Stimulated activated CD8-positive, alpha-beta memory T cell treated with anti-CD3 and anti-CD28 coated beads, Interleukin-7, amount 100 ng/mL, for 4 hours (primary cell): ENCODE results near the gene RNASET2.
"Not testable (repeated sequence)": the region's sequence is repeated elsewhere in the genome, so short reads cannot be mapped to it uniquely, and the experiment has no call there.

Source experiments
- DNase-seq, 2 donors: peaks; one replicate each; pipeline ENCODE4 v3.0.0-alpha.2; 2020; ENCODE audit warnings: low read depth in 2 of 2

The RNASET2 gene

DNA sequence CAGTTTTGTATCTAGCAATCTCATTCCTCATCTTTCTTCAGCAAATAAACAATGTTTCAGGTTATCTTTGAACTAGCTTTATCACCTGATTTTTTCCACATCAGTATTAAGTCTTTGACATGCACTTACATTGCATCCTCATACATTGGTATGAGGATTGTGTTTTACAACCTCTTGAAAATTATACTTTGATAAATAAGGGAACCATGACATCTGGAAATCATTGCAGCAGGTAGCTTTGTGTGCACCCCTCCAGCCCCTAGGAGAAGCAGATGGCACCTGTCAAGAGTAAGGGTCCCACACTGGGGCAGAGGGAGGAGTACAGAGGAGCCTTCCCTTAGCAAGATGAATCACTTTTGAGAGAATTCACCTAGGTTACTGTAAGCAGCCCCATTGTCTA, 13.7 kb upstream of the RNASET2 start:
- DNase-seq = no peak

DNA sequence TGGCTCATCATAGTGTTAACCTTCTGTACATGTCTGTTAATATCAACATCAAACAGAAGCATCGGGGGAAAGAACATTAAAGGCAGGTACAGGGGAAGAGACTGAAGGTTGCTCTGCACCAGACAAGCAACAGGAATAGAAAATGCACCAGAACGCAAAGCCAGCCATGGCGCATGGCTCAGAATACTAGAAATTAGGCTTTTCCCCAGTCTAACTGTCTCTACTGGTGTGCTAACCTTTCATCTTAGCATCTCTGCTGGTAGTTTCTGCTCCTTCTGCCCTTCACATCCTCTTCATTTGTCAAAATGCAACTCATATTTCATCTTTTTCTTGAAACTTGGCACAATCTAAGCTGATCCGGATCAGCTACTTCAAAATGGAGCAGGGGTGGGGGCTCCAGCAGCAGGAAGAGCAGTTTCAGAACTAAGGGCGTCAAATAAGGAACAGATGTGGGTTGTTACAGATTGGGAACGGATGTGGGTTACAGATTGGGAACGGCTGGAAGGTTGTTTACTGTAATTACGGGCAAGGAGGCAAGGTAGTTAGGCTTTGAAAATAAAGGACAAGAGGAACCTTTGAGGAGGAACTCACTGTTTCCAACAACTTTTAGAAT, 13.1 kb upstream of the RNASET2 start:
- no peak for DNase-seq

DNA sequence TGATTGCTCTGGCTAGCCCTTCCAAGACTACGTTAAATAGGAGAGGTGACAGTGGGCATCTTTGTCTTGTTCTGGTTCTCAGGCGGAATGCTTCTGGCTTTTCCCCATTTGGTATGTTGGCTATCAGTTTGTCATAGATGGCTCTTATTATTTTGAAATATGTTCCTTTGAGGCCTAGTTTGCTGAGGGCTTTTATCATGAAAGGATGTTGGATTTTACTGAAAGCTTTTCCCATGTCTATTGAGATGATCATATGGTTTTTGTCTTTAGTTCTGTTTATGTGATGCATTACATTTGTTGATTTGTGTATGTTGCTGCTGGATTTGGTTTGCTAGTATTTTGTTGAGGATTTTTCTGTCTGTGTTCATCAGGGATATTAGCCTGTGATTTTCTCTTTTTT, 9.9 kb upstream of the RNASET2 start:
- no peak for DNase-seq

DNA sequence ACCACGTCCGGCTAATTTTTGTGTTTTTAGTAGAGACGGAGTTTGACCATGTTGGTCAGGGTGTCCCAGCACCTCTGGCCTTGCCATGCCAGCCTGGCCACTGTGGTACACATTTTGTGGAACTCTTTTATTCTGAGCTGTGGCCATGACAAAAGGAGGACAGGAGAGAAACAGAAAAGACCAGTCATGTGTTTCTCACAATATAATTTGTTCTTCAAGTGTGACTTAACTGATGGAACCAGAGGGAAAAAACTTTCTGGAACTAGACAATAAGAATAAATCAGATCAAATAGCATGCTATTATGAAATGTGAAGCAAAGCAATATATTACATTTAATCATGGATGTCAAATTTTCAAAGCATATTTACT, 4.2 kb upstream of the RNASET2 start:
- DNase-seq = no peak

DNA sequence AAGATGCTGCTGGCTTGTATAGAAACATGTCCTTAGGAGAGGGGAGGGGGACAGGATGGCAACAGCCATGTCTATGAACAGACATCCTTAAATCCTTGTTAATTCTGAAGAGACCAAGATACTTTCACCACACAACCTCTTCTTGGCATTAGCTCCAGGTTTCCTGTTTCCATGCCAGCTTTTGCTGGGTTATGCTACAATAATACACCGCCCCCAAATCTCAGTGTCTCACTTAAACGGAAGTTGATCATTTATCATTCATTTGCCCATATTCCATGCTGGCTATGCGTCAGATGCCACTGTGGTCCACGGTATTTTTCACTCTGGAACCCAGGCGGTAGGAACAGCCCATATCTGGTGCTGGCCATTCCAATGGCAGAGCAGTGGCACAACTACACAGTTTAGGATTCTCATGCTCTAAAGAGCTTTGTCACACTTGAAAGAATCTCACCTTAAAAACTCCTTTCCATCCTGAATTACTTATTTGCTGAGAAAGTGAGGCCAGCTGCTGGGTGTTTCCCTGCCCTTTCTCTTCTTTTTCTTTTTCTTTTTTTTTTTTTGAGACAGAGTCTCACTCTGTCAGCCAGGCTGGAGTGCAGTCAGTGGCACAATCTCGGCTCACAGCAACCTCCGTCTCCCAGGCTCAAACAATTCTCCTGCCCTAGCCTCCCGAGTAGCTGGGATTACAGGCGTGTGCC, 3.7 kb upstream of the RNASET2 start:
- DNase-seq = no peak

DNA sequence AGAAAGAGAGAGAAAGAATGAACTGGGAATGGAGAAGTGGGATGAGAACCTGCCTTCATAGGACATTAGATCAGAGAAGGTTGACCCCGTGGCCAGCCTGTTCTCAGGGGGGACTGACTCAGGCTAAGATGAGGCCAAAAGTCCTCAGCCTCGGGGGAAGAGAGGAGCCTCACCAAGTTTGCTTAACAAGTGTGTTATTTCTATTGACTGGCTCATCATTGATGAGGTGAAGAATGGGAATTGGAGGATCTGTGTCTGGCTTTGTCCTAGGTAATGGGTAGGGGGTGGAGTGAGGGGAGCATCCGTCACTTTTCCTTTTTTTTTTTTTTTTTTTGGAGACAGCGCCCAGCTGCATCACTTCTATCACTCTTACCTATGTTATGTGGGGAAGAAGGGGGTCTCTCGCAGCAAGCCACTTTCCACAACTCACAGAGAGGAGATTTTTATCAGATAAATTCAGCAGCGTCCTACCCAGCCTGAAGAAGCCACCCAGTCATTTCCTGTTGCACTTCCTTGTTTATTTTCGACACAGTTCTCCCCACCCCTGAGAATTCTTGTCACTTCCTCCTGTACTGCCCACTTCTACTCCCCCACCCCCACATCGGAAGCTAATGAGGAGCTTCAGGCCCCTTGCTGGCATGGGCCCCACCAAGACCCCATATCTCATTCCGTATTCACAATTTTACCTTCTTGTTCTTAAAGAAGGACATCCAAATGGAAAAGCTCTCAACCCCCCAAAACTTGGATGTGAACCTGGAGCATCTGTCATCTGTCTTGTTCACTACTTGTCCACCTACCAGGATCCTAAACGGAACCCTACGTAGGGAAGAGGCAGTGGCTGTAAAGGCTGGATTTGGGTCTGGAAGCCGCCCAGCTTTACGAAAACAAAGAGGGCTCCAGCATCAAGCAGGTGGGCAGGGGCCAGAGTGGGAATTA, 2.8 kb upstream of the RNASET2 start:
- peak; percentile 31 to 42 for DNase-seq

DNA sequence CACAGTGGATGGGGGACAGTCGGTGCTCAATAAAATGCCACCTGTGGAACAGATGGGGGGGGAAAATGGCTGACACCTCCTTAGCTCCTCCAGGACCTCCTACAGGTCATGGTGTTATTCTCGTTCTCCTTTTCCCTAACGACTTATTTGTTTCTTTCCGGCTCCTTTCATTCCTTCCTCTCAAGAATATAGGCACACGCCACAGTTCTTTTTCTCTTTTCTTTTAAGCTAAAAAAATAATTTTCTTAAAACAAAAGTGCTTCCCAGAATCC, 1.4 kb upstream of the RNASET2 start:
- no peak for DNase-seq

DNA sequence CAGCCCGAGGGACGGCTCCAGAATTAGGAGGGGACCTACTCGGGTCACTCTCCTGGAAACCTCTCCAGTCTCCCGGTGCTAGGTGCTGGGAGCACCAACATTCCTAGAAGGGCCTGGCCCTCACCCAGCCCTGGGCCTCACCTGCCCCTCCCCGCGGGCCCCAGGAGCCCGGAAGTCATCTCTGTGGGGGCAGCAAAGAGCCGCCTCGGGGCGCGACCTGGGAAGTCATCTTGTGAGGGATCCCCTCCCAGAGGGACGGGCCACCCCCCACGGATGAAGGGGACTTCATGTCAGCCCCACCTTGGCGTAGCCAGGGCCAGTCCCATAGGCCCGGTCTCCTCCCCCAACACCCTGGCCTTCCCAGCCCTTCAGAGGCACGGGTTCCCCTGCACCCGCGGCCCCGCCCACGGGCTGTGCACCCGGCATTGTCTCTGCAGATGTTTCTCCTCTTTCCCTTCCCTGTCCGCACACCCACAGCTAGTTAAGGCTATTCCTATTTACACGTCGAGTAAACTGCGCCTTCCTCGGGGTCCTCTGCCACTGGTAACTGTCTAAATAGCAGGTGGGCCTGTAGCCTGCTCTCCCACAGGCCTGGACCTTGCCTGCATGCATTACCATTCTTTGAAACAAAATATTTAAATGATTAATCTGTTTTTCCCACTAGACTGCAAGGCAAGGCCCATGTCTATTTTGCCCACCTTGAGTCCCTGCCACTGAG, 896 bp upstream of the RNASET2 start:
- peak in 1 of 2 donors; percentile 30 for DNase-seq

DNA sequence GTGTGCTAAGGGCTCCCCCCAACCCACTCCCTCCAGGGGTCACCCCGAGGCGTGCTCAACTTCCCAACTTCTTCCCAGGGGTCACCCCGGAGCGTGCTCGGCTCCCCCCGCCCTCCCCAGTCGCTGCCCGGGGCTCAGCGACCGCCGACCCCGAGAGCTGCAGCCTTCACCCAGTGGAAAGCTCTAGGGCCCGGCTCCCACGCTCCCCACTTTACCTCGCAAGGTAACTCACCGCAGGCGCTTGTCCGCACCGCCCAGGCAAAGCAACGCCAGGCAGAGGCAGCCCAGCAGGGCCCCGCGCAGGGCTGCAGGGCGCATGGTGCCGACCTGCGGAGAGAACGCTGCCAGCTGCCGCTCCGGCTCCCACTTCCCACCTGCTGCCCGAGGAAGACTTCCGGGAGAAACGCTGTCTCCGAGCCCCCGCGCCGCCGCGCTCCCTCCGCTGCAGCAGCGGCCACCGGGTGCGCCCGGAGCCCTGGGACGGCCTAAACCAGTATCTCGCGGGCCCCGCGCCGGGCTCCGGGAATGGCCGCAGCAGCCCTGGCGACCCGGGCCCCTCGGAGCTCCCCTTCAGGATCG, 396 bp downstream of the RNASET2 start:
- DNase-seq = peak in 1 of 2 donors; percentile 29

DNA sequence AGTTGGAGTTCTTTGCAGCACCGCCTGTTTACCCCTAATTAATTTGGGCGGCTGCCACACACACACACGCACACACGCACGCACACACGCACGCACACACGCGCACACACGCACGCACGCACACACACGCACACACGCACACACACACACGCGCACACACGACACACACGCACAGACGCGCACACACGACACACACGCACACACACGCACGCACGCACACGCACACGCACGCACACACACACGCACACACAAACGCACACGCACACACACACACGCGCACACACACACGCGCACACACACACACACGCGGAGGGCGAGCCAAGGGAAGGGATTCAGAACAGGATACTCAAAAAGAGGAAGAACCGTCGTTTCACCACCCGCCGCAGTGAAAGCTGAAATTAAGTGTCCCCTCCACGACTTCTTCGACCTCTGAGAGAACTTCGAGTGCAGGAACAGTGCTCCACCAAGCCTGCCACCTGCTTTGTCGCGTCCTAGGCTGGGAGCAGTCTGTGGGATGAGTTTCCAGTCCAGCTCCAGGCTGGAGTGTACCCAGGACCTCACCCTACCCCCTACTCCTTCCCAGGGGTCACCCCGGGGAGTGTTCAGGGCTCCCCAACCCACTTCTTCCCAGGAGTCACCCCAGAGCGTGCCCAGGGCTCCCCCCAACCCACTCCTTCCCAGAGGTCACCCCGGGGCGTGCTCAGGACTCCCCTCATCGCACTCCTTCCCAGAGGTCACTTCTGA, 1.1 kb downstream of the RNASET2 start:
- DNase-seq = no peak

DNA sequence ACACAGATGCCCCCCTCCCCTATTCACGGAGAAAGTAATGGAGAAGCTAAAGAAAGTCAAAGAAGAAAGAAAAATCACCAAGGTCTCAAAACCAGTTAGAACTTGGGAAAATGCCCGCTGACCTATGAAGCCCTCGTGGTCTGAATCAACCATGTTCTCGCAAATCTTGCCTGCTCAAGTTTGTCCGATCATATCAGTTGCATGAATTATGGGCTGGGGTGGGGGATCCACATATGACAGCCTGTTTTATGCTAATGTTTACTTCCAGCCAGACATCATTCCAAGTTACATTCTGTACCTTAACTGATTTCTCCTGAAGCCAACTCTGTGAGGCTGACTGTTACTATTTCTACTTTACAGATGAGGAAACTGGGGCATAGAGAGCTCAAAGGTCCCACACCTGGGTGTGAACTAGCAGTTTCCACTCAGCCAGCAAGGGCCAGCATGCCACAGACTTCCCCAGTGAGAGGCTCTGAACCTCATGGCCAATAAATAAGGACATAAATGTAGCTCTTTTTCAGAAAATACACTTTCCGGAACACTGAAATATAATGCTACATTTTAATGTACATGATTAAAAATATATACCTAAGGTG, 2.1 kb downstream of the RNASET2 start:
- no peak for DNase-seq

DNA sequence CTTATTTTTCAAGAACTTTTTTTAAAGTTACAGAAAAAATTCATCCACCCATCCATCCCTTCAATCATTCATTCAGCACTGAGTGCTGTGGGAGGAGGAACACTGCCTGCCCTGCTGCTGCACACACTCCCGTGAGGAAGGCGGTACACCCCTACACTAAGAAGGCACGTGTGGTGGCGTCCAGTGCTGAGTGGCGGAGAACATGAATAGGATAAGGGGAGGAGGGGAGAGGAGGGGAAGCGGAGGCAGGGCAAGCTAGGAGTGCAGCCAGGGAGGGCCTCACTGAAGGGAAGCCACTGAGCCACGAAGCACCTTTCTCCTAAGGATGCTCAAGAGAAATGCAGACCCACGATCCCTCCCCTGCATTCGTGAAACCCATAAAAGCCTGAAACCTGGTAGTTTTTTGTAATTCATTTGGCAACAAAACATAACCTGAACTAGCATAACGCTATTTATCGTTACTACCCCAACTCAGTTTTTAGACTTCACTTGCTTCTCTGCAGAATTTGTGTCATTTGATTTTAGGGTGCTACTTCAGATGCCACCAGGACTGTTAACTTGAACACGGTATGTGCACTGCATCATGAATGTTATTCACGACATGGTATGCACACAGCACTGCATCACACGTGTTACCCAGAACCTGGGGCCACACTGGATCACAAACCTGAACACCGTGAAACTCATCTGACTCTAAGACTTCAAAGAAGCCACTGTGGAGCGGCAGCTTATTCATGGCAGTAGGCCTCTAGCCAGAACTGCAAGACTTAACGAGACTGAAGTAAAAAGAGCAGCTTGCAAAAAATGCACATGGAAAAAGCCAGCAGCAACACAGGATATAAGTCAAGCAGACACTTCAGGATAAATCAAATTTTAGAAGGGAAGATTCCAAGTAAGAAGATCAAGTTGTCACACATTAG, 3.5 kb downstream of the RNASET2 start:
- DNase-seq = no peak

DNA sequence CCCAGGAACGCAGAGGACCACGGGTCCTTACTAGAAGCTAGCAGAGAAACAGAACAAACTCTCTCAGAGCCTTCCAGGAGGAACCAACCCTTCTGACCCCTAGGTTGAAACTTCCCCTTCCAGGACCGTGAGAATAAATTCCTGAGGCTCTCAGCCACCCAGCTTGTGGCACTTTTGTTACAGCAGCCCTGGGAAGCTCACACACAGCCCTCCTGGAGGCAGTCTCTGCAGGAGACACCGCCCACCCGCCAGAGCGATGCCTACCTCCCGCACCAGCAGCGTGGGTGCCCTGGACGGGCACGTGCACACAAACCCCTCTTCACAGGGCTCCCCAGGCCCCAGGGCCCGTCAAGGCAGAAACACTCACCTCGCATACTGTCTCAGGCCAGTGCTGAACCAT, 4.2 kb downstream of the RNASET2 start:
- DNase-seq = no peak

DNA sequence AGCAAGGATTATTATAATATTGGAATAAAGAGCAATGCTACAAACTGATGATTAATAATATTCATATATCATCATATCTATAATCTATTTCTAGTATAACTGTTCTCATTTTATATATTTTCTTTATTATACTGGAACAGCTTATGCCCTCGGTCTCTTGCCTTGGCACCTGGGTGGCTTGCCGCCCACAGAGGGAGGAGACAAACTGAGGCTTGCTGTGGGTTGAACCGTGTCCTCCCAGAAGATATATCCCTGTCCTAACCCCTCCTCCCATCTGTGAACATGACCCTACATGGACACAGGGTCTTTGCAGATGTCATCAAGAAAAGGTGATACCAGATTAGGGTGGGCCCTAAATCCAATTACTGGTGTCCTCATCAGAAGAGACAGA, 4.7 kb downstream of the RNASET2 start:
- no peak for DNase-seq

DNA sequence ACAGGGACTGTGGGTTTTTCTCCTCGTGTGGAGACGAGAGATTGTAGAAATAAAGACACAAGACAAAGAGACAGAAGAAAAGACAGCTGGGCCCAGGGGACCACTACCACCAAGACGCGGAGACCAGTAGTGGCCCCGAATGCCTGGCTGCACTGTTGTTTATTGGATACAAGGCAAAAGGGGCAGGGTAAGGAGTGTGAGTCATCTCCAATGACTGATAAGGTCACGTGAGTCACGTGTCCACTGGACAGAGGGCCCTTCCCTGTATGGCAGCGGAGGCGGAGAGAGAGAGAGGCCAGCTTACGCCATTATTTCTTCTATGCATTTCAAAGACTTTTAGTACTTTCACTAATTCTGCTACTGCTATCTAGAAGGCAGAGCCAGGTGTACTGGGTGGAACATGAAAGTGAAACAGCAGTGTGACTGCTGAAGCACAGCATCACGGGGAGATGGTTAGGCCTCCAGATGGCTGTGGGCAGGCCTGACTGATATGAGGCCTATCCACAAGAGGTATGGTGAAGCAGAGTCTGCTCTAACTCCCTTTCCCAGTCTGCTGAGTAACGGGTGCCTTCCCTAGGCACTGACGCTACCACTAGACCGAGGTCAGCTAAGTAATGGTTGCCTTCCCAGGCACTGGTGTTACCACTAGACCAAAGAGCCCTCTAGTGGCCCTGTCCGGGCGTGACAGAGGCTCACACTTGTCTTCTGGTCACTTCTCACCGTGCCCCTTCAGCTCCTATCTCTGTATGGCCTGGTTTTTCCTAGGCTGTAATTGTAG, 5.3 kb downstream of the RNASET2 start:
- peak; percentile 33 to 61 for DNase-seq

DNA sequence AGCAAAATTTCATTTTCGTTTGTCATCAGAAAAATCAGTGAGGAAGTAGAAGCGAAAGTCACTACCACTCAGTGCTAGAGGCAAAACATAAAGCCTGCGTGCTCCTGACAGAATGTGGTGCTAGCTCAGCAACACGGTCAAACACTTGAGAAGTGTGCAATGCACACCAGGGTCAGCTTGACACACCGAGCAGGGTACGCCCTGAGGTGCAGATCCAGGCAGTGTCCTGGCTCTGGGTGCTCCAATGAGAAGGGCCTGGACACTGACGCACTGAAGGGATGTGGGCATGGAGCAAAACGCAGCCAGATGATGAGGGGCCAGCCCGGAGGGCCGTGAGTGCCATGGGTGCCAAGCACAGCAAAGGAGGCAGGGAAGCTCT, 5.9 kb downstream of the RNASET2 start:
- no peak for DNase-seq

DNA sequence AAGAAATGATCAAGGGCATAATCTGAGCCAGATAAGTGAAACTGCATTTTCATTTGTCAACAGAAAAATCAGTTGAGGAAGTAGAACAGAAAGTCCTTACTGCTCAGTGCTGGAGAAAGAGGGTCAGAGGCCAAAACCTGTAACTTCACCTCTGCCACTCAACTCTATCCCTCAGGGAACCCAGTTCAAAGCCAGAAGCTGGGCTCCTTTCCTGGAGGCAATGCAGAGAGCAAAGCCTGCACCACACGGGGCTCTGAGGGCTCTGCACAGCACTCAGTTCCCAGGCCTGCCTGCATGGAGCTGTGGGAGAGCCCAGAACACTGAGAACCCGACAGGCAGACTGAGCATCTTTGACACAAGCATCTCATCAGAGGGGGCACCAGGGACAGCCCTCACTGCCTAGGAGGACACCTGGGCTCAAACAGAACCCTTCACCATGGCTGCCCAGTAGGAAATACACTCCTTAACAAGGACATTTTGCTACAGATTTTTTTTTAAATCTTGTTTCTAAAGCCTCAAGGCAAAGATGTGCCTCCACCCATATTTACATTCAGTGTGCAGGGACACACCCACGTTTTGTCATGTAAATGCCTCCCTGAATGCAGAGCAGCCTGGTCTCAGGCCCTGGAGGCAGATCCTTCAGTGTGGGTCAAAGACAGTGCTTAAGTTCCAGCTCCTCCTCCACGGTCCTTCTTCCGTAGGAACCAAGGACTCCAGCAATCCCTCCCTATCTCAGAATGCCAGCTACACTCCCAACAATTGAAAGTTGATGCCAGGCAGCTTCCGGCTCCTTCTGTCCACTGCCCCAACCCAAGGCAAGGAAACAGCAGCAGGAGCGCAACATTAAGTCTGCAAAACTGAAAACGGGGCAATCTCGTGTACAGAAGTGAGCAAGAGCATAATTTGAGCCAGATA, 6.6 kb downstream of the RNASET2 start:
- DNase-seq = no peak

DNA sequence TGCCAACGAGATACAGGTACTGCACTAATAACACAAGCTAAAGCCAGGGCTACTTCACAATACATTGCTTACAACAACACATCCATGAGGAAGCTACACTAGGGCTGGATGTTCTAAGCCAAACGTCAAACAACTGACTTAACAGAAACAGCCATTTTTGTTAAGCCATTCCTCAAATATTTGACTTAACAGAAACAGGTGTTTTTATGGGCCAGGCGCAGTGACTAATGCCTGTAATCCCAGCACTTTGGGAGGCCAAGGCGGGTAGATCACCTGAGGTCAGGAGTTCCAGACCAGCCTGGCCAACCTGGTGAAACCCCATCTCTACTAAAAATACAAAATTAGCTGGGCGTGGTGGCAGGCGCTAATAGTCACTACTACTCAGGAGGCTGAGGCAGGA, 7.6 kb downstream of the RNASET2 start:
- DNase-seq = not testable (repeated sequence)
